ENCODE data around the gene PFKP. TPM values are rescaled to one million over a fixed set of nuclear protein-coding genes. Genes with fewer than 3 reads are reported as not detected.
A peak's percentile ranks its signal among the peaks of the same experiment; 100 is the strongest.

The PFKP gene
- total RNA-seq, 2 donors from 2014 or later, result 55.2 to 119 TPM

GRCh38 chr10:3025026-3025683, 42.2 kb upstream of the PFKP start:
- Histone ChIP-seq H3K4me3 (no peak overlapping the region), H3K9me3 (no peaks in the 10 kb centered on the region), H3K36me3 (no peaks in the 10 kb centered on the region), H3K27ac (no peak overlapping the region), H3K27me3 (no peaks in the 10 kb centered on the region), H3K4me1 (no peaks in the 10 kb centered on the region)
- DNase-seq (ENCODE audit: low spot score), result no peak
- TF ChIP-seq, protein P1, sequence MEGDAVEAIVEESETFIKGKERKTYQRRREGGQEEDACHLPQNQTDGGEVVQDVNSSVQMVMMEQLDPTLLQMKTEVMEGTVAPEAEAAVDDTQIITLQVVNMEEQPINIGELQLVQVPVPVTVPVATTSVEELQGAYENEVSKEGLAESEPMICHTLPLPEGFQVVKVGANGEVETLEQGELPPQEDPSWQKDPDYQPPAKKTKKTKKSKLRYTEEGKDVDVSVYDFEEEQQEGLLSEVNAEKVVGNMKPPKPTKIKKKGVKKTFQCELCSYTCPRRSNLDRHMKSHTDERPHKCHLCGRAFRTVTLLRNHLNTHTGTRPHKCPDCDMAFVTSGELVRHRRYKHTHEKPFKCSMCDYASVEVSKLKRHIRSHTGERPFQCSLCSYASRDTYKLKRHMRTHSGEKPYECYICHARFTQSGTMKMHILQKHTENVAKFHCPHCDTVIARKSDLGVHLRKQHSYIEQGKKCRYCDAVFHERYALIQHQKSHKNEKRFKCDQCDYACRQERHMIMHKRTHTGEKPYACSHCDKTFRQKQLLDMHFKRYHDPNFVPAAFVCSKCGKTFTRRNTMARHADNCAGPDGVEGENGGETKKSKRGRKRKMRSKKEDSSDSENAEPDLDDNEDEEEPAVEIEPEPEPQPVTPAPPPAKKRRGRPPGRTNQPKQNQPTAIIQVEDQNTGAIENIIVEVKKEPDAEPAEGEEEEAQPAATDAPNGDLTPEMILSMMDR (IDR thresholded peaks at IDR 0.05), result no peak

DNA sequence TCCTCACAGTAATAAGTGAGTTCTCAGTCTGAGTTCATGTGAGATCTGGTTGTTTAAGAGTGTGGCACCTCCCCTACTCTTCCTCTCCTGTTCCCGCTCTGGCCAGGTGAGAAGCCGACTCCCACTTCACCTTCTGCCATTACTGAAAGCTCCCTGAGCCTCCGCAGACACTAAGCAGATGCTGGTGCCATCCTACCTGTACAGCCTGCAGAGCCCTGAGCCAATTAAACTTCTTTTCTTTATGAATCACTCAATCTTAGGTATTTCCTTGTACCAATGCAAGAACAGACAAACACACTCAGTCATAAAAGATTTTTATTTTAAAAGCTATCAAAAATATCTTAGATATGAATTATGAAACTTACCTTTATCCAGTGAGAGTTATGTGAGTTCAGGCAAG, 39.5 kb upstream of the PFKP start:
- H3K4me1 ChIP-seq, result no peaks in the 10 kb centered on the region
- H3K36me3 ChIP-seq, result no peaks in the 10 kb centered on the region
- H3K27ac ChIP-seq, result no peak overlapping the region
- no peaks in the 10 kb centered on the region for H3K27me3 ChIP-seq
- no peaks in the 10 kb centered on the region for H3K9me3 ChIP-seq
- TF ChIP-seq, protein P1 (IDR thresholded peaks at IDR 0.05), result no peak
- no peak for DNase-seq (ENCODE audit: low spot score)
- H3K4me3 ChIP-seq, result no peak overlapping the region

- TF ChIP-seq, protein P1 (IDR thresholded peaks at IDR 0.05), result no peak
- DNase-seq (ENCODE audit: low spot score), result peak; percentile 18
- H3K36me3 ChIP-seq, result no peaks in the 10 kb centered on the region
- no peak overlapping the region for H3K4me3 ChIP-seq
- no peaks in the 10 kb centered on the region for H3K27me3 ChIP-seq
- H3K9me3 ChIP-seq, result no peaks in the 10 kb centered on the region
- H3K27ac ChIP-seq, result no peak overlapping the region
- no peaks in the 10 kb centered on the region for H3K4me1 ChIP-seq
Observed at GRCh38 chr10:3028441-3028840, 38.9 kb upstream of the PFKP start.

GRCh38 chr10:3030765-3031164, 36.6 kb upstream of the PFKP start:
- H3K9me3 ChIP-seq, result no peaks in the 10 kb centered on the region
- no peak overlapping the region for H3K4me3 ChIP-seq
- no peaks in the 10 kb centered on the region for H3K36me3 ChIP-seq
- H3K4me1 ChIP-seq, result no peaks in the 10 kb centered on the region
- TF ChIP-seq, protein P1 (IDR thresholded peaks at IDR 0.05), result no peak
- no peak overlapping the region for H3K27ac ChIP-seq
- H3K27me3 ChIP-seq, result no peaks in the 10 kb centered on the region
- no peak for DNase-seq (ENCODE audit: low spot score)

DNA sequence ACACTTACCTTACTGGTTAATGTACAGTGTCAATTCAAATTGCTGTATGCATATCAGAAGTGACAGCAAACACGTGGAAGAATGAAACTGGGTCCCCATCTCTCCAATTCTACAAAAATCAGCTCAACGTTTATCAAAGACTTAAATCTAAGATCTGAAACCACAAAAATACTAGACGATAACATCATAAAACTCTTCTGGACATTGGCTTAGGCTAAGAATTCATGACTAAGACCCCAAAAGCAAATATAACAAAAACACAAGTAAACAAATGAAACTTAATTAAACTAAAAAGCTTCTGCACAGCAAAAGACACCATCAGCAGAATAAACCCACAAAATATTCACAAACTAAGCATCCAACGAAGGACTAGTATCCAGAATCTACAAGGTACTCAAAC, 35.9 kb upstream of the PFKP start:
- DNase-seq (ENCODE audit: low spot score), result no peak
- no peaks in the 10 kb centered on the region for H3K4me1 ChIP-seq
- no peak overlapping the region for H3K27ac ChIP-seq
- no peaks in the 10 kb centered on the region for H3K27me3 ChIP-seq
- no peaks in the 10 kb centered on the region for H3K9me3 ChIP-seq
- TF ChIP-seq, protein P1 (IDR thresholded peaks at IDR 0.05), result no peak
- no peak overlapping the region for H3K4me3 ChIP-seq
- H3K36me3 ChIP-seq, result no peaks in the 10 kb centered on the region

DNA sequence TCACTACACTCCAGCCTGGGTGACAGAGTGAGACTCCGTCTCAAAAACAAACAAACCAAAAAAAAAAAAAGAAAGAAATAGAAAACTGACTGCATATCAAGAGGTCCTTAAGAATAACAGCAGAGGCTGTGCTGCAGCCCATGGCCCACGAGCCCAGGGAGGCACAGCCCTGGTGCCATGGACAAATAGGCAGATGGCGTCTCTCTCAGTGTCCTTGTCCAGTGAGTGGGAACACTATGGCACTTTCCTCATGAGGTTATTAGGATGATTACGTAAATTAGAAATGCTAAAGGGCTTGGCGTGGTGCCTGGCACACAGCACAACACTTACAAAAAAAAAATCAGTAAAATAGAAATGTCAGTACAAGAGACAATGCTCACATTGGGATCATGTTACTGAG, 33.4 kb upstream of the PFKP start:
- TF ChIP-seq, protein P1 (IDR thresholded peaks at IDR 0.05), result no peak
- no peak overlapping the region for H3K27ac ChIP-seq
- no peaks in the 10 kb centered on the region for H3K27me3 ChIP-seq
- H3K36me3 ChIP-seq, result no peaks in the 10 kb centered on the region
- no peak overlapping the region for H3K4me3 ChIP-seq
- H3K4me1 ChIP-seq, result no peaks in the 10 kb centered on the region
- no peak for DNase-seq (ENCODE audit: low spot score)
- H3K9me3 ChIP-seq, result no peaks in the 10 kb centered on the region

Measured in right atrium auricular region (tissue), 2 donors.